DMS53 (cell line): ENCODE results near the gene SNAPIN.

Experiments used
- DNase-seq: peaks from one replicate; lab custom pipeline; 2025; lab: John Stamatoyannopoulos, UW

SNAPIN gene

DNA sequence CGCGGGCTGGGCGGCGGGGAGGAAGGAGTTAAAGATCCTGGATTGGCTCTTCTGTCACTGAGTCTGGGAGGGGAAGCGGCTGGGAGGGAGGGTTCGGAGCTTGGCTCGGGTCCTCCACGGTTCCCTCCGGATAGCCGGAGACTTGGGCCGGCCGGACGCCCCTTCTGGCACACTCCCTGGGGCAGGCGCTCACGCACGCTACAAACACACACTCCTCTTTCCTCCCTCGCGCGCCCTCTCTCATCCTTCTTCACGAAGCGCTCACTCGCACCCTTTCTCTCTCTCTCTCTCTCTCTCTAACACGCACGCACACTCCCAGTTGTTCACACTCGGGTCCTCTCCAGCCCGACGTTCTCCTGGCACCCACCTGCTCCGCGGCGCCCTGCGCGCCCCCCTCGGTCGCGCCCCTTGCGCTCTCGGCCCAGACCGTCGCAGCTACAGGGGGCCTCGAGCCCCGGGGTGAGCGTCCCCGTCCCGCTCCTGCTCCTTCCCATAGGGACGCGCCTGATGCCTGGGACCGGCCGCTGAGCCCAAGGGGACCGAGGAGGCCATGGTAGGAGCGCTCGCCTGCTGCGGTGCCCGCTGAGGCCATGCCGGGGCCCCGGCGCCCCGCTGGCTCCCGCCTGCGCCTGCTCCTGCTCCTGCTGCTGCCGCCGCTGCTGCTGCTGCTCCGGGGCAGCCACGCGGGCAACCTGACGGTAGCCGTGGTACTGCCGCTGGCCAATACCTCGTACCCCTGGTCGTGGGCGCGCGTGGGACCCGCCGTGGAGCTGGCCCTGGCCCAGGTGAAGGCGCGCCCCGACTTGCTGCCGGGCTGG lies 20.2 kb downstream of the SNAPIN start, which contains the start of gene NPR1:
Gene NPR1, plus strand, starts transcription at position 170 of the 818 bp plus-strand sequence. Its CDS starts 421 bp downstream, at position 591.
- peak; percentile 59 for DNase-seq

GRCh38 chr1:153679337-153680119 lies 21.0 kb downstream of the SNAPIN start:
- peak; percentile 56 for DNase-seq

- DNase-seq, result no peak
Measured at GRCh38 chr1:153680120-153680403, 21.6 kb downstream of the SNAPIN start.

GRCh38 chr1:153682730-153683129 lies 24.2 kb downstream of the SNAPIN start:
- DNase-seq, result no peak

DNA sequence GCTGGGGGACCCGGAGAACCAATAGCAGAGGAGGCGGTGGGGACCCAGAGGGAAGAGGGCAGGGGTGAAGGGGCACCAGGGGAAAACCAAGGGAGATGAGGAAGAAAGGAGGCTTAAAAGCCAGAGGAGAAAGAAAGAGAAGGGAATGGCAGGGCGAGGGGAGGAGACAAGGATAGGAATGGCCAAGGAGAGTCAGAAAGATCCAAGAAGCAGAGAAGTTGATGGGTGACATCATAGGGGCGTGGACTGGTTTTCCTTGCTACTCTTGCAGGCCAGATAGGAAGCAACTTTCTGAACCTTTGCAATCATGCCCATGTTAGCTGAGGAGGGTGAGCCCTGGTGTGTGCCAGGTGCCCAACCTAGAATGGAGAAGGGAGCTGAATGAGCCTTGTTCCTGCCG lies 25.4 kb downstream of the SNAPIN start:
- DNase-seq, result no peak

GRCh38 chr1:153684892-153685291 lies 26.4 kb downstream of the SNAPIN start:
- DNase-seq, result no peak

DNA sequence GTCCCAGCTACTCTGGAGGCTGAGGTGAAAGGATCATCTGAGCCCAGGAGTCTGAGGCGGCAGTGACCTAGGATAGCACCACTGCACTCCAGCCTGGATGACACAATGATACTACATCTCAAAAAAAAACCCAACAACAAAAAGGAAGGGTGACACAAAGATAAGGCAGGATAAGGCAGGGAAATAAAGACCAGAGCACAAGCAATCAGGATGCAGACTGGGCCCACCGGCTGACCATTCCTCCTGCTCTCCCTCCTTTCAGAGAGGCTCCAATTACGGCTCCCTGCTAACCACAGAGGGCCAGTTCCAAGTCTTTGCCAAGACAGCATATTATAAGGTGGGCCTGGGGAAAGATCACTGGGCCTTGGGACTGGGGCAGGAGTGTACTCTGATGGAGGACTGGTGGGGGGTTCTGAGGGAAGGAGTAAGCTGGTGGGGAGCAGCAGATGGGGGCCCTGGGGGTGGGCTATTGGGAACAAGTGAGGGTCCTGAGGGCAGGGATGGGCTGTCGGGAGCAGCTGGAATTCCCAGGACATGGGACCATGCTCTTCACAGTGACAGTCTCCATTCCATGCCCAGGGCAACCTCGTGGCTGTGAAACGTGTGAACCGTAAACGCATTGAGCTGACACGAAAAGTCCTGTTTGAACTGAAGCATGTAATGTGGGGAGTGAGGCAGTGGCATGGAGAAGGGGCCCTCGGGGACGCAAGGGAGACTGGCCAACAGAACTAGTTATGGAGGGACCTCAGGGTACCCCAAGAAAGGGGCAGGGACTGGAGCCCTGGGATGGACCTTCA lies 27.2 kb downstream of the SNAPIN start:
- no peak for DNase-seq

- DNase-seq, result no peak
Measured at GRCh38 chr1:153687346-153688125, 29.0 kb downstream of the SNAPIN start.

- DNase-seq, result no peak
Measured at GRCh38 chr1:153688276-153688675, 29.8 kb downstream of the SNAPIN start.

- DNase-seq, result no peak
Measured at GRCh38 chr1:153688736-153689328, 30.3 kb downstream of the SNAPIN start.

- DNase-seq, result no peak
Measured at GRCh38 chr1:153693466-153693865, 35.0 kb downstream of the SNAPIN start.

DNA sequence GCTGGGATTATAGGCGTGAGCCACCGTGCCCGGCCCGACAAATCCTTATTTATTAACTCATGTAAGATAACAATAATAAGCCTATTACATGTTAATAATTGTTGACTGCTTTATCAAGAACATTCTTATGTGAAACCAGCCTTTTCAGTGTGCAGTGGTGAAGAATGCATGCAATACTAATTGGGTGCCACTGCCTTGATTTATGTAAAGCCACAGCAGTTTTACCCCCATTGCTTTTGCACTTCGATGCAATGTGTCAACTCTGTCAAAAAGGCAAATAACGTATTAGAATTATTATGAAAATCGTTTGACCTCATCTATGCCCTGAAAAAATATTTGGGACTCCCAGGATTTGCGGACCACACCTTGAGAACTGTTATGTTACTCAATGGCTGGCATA lies 38.2 kb downstream of the SNAPIN start:
- no peak for DNase-seq

GRCh38 chr1:153697191-153698019 lies 38.9 kb downstream of the SNAPIN start:
- DNase-seq, result no peak

DNA sequence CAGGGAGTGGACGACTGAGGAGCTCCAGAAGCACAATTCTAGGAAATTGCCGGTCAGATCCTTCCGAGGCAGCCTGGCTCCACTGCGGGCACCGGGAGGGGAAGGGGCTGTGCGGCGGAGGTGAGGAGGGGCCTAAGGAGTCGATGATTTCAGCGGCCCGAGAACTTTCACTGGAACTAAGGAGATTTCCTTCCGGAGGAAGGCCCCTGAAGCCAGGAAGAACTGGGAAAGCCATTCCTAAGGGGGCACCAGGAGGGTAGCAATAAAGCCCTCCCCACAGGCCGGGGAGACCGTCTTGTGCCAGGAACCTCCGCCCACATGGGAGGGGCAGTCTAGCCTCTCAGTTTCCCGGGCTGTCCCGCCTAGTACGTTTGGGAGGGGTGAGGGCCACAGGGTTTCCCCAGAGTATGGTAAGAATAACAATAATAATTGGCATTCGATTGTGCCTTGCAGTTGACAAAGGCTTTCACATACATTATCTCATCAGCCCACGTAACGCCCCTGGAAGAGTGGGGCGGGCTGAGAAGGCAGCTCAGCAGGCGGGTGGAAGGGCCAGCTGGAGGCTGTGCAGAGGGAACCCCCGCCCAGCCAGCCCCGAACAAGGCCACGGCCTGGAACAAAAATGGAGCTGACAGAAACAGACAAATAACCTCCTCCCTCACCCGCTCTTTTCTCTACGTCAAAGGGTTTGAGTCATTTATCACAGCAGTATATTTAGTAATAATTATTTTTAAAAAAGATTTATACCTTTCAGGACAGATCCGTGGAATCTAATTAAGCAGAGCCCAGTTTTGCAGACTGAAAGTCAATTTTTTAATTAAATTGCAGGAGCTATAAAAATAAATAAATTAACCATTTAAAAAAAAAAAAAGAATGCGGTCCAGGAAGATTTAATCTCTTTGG lies 39.8 kb downstream of the SNAPIN start:
- no peak for DNase-seq

DNA sequence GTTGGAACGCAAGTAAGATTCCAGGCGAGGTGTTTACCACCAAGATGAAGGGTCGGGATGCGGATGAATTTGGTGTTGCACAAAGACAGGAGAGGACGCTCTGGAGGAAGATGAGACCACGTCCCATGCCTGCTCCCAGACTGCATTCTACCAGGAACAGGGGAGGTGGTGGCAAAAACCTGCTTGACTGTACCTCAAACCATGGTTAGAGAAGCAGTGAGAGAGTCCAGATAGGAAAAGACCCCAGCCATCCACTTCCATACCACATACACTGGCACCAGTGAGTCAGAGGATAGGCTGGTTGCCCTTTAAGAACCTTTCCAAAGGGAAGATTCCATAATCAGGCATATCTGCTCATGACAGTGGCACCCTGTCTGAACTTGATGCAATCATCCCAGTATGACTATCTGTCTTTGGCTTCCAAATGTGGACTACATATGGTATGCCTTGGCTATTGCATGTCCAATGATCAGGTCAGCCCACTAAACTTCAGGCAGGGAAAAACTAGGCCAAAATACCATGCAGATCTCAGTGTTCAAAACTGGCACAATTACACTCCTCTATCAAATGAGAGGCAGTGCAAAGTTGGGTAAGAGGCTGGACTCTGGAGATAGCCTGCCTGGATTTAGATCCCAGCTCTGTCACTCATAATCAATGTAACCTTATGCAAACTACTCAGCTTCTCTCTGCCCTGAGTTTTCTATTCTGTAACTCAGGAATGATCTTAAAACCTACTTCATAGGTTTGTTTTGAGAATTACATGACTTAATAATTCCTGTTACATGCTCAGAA lies 40.6 kb downstream of the SNAPIN start:
- DNase-seq, result no peak

- DNase-seq, result no peak
Measured at GRCh38 chr1:153699768-153700167, 41.3 kb downstream of the SNAPIN start.

DNA sequence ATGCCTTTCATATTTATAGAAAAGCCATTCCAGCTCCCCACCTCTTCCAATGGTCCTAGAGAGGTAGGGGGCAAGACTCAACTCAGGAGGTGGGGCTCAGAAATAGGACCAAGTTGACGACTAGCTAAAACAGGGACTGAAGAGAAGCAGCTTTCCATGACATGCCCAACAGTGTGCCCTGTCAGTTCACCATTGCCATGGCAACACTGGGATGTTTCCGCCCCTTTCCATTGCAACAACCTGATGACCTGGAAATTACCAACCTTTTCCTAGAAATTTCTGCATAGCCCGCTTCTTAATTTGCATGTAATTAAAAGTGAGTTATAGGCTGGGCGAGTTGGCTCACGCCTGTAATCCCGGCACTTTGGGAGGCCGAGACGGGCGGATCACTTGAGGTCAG lies 47.0 kb downstream of the SNAPIN start:
- peak; percentile 16 for DNase-seq

DNA sequence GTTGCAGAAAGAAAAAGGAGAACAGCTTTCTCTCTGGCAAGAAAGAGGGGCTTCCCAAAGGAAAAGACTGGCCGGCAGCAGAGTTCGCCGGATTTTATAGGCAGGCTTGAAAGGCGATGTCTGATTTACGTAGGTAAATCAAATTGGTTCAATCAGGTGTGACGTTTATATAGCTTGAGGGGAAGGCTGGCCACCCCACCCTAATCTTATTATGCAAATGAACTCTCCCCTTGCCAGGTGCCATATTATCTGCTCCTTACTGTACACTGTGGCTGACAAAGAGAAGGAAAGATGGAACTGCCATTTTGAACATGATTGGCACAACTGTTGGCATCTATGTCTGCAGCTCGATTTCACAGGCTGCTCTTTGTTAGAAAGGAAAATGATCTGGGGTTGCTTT lies 52.5 kb downstream of the SNAPIN start:
- no peak for DNase-seq
